Heart left ventricle (tissue), 13 donors: Measurements from ENCODE around the gene CEBPA.

Experiments
- CTCF ChIP-seq, 12 donors: fragments of 200-600 bp; sonication (generic) in 4 of 12; IDR thresholded peaks; one replicate each; pipeline versions ENCODE4 v1.5.0 to v1.8.0; 2018 to 2022; ENCODE audit warnings: antibody characterized with exemption in 12 of 12, mild to moderate bottlenecking in 5 of 12
- POLR2A ChIP-seq, 2 donors: fragments of 450-650 bp; IDR thresholded peaks; one replicate each; pipeline ENCODE4 v1.6.1; 2017; ENCODE audit warnings: antibody characterized with exemption in 2 of 2, mild to moderate bottlenecking in 2 of 2, moderate library complexity in 2 of 2
- donor health status: ischemic (EF 13 %, LVEDD 7.1; RV severe dilation, severe dysfunction).
- donor health status: DM: no; HTN: yes; CAD: no.
- donor health status: DM: no; HTN: no; CAD: no.
- donor health status: ischemic (EF 25% LVEDD 6.9; RV normal size, moderate dysfunction).
- donor health status: ischemic (EF 25% LVEDD 5.7; RV mildly dilated, moderate dysfunction).
- donor health status: ischemic (EF 35%, LVEDD 5.7; RV mildly dilated, moderate dysfunction).
- donor health status: nonischemic (EF 11% LVEDD 7.7; RV severe dilation, severe dysfunction).
- donor health status: DM: yes; HTN: yes; CAD: no.
- donor health status: PGD.
- donor health status: ischemic (EF 29% LVEDD 5.4; RV normal size, mild dysfunction).
- donor health status: nonischemic (EF 23%, LVEDD 6.1; RV moderate dilation, normal function).

GRCh38 chr19:33284756-33285155 is 17.6 kb downstream of the CEBPA start:
- no peak for TF ChIP-seq POLR2A (IDR thresholded peaks at IDR 0.05)
- TF ChIP-seq CTCF (IDR thresholded peaks at IDR 0.05) = no peak
